Esophagus muscularis mucosa (tissue), 4 donors: ENCODE results near the gene TRIM23. TPM values are rescaled to one million over a fixed set of nuclear protein-coding genes. Genes with fewer than 3 reads are reported as not detected.

ENCODE experiments used
- DNase-seq: peaks from one replicate; pipeline ENCODE4 v3.0.0-alpha.2; 2017; ENCODE audit errors: extremely low spot score
- H3K27ac ChIP-seq, 4 donors: fragments of 200-600 bp; sonication (generic); replicated peaks in 1 of 4; 1 replicate in 3 of 4; 2 replicates in 1 of 4; pipeline ENCODE4 v1.5.1; 2016 to 2019; ENCODE audit warnings: mild to moderate bottlenecking in 1 of 4
- H3K27me3 ChIP-seq, 4 donors: fragments of 200-600 bp; sonication (generic); one replicate each; pipeline versions ENCODE4 v1.5.1 to v1.6.0; 2016 to 2019
- H3K36me3 ChIP-seq, 4 donors: fragments of 200-600 bp; sonication (generic); one replicate each; pipeline ENCODE4 v1.5.1; 2016 to 2019
- H3K4me1 ChIP-seq, 4 donors: fragments of 200-600 bp; sonication (generic); one replicate each; pipeline ENCODE4 v1.5.1; 2016 to 2019
- H3K4me3 ChIP-seq, 4 donors: fragments of 200-600 bp; sonication (generic); 1 replicate in 2 of 4; 2 replicates in 2 of 4; pipeline ENCODE4 v1.5.1; 2016 to 2019; ENCODE audit warnings: mild to moderate bottlenecking in 4 of 4, moderate library complexity in 1 of 4
- H3K9me3 ChIP-seq, 4 donors: fragments of 200-600 bp; sonication (generic); 1 replicate in 3 of 4; 2 replicates in 1 of 4; pipeline ENCODE4 v1.5.1; 2016 to 2019
- EP300 ChIP-seq: sonication (generic); formaldehyde crosslinking; IDR thresholded peaks from one replicate; pipeline ENCODE4 v1.6.1; 2017; ENCODE audit warnings: antibody characterized with exemption
- POLR2A ChIP-seq: fragments of 450-650 bp; IDR thresholded peaks from one replicate; pipeline ENCODE4 v1.6.1; 2017; ENCODE audit warnings: antibody characterized with exemption, moderate library complexity, mild to moderate bottlenecking, low read depth
- POLR2AphosphoS5 ChIP-seq, 2 donors: sonication (generic); formaldehyde crosslinking; IDR thresholded peaks; one replicate each; pipeline ENCODE4 v1.6.1; 2017; ENCODE audit warnings: antibody characterized with exemption in 2 of 2
- WGBS: methylation state at CpG from one replicate; pipeline ENCODE4 v1.1.5; 2018; 5-methylcytosine and 5-hydroxymethylcytosine counted together
- intact Hi-C: fragments of 100-400 bp; cut with DNase I; formaldehyde crosslinking; loops from one replicate; pipeline ENCODE4 v1.15.1; 2023
- total RNA-seq, 4 donors: library from RNA; depleted of rRNA; stranded (reverse); fragments of >200 nt; gene quantifications; one replicate each; pipeline versions ENCODE4 v1.1.0 to v1.2.1, GENCODE V29; 2016
- TF ChIP-seq, protein P1 (sequence below), 3 experiments: fragments of 200-600 bp in 2 of 3; fragments of 450-650 bp in 1 of 3; sonication (generic) in 2 of 3; IDR thresholded peaks; one replicate each; pipeline ENCODE4 v1.5.1; 2017 to 2019; ENCODE audit warnings: antibody characterized with exemption in 3 of 3, mild to moderate bottlenecking in 2 of 3, moderate library complexity in 1 of 3

The TRIM23 gene
- total RNA-seq, 4 donors from 2014 or later = 16.2 to 29.5 (median 17.6) TPM

DNA sequence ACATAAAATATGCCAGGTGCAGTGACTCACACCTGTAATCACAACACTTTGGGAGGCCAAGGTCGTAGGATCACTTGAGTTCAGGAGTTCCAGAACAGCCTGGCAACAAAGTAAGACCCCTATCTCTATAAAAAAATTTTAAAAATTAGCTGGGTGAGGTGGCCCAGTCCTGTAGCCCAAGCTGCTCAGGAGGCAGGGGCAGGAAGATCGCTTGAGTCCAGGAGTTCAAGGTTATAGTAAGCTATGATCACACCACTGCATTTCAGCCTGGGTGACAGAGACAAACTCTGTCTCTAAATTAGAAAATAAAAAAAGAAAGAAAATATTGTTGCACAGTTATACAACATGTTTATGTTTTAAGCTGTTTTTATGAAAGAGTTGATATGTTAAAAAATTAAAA lies 68.0 kb downstream of the TRIM23 start:
- TF ChIP-seq POLR2A (no peak), POLR2AphosphoS5 (IDR thresholded peaks at IDR 0.05) (no peak), EP300 (no peak)
- TF ChIP-seq, protein P1, sequence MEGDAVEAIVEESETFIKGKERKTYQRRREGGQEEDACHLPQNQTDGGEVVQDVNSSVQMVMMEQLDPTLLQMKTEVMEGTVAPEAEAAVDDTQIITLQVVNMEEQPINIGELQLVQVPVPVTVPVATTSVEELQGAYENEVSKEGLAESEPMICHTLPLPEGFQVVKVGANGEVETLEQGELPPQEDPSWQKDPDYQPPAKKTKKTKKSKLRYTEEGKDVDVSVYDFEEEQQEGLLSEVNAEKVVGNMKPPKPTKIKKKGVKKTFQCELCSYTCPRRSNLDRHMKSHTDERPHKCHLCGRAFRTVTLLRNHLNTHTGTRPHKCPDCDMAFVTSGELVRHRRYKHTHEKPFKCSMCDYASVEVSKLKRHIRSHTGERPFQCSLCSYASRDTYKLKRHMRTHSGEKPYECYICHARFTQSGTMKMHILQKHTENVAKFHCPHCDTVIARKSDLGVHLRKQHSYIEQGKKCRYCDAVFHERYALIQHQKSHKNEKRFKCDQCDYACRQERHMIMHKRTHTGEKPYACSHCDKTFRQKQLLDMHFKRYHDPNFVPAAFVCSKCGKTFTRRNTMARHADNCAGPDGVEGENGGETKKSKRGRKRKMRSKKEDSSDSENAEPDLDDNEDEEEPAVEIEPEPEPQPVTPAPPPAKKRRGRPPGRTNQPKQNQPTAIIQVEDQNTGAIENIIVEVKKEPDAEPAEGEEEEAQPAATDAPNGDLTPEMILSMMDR (IDR thresholded peaks at IDR 0.05) = no peak
- Histone ChIP-seq H3K27ac (no peak overlapping the region), H3K4me1 (no peaks in the 10 kb centered on the region), H3K36me3 (no peaks in the 10 kb centered on the region), H3K4me3 (no peak overlapping the region), H3K27me3 (no peaks in the 10 kb centered on the region), H3K9me3 (no peaks in the 10 kb centered on the region)
- WGBS = 96% methylated on average over 2 of the region's 2 CpGs
- intact Hi-C loops = no loop called here
- no peak for DNase-seq

DNA sequence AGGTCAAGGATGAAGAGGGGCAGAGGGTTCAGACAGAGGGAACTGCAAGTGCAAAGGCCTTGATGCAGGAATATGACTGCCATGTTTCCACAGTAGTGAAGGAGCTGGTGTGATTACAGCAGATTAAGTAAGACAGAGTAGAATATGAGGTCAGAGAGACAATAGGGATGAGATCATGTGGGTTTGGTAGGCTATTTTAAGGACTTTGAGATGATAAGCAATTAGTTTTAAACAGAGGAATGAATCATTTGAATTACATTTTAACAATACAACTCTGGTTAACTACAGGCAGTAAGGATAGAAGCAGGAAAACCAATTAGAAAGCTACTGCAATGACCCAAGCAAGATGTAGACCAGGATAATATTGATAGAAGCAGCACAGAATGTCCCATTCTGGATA lies 68.8 kb downstream of the TRIM23 start:
- no peaks in the 10 kb centered on the region for H3K36me3 ChIP-seq
- TF ChIP-seq POLR2AphosphoS5 (IDR thresholded peaks at IDR 0.05) (no peak), EP300 (no peak), POLR2A (no peak)
- TF ChIP-seq, protein P1 (IDR thresholded peaks at IDR 0.05) = no peak
- intact Hi-C loops = no loop called here
- no peak overlapping the region for H3K4me3 ChIP-seq
- H3K27ac ChIP-seq = no peak overlapping the region
- no peaks in the 10 kb centered on the region for H3K27me3 ChIP-seq
- DNase-seq = no peak
- no peaks in the 10 kb centered on the region for H3K9me3 ChIP-seq
- H3K4me1 ChIP-seq = no peaks in the 10 kb centered on the region

DNA sequence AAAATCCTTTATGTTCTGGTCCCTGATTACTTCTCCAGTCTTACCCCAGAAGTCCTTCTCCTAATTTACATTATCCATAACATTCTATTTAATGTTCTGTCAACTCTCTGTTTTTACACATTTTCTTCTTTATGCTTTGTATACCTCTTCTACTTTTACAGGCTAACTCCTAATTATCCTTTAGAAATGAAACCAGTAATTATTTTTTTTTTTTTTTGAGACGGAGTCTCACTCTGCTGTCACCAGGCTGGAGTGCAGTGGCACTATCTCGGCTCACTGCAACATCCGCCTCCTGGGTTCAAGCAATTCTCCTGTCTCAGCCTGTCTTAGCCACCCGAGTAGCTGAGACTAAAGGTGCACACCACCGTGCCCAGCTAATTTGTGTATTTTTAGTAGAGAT lies 70.2 kb downstream of the TRIM23 start:
- H3K9me3 ChIP-seq = no peaks in the 10 kb centered on the region
- H3K27ac ChIP-seq = no peak overlapping the region
- H3K36me3 ChIP-seq = no peaks in the 10 kb centered on the region
- H3K27me3 ChIP-seq = no peaks in the 10 kb centered on the region
- no peak overlapping the region for H3K4me3 ChIP-seq
- DNase-seq = no peak
- intact Hi-C loops = no loop called here
- no peaks in the 10 kb centered on the region for H3K4me1 ChIP-seq
- WGBS = 86% methylated on average over 5 of the region's 5 CpGs
- TF ChIP-seq POLR2AphosphoS5 (IDR thresholded peaks at IDR 0.05) = no peak

DNA sequence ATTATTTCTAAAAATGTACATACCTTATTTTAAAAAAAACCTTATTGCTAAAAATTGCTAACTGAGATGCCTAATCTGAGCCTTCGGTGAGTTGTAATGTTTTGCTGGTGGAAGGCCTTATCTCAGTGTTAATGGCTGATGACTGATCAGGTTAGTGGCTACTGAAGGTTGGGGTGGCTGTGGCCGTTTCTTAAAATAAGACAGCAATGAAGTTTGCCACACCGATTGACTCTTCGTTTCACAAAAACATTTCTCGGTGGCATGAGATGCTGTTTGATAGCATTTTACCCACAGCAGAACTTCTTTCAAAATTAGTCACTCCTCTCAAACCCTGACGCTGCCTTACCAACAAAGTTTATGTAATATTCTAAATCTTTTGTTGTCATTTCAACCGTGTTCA lies 75.9 kb downstream of the TRIM23 start:
- Histone ChIP-seq H3K27me3 (no peaks in the 10 kb centered on the region), H3K4me1 (no peaks in the 10 kb centered on the region), H3K27ac (no peak overlapping the region), H3K9me3 (no peaks in the 10 kb centered on the region), H3K4me3 (no peak overlapping the region), H3K36me3 (no peaks in the 10 kb centered on the region)
- TF ChIP-seq POLR2AphosphoS5 (IDR thresholded peaks at IDR 0.05) (no peak), POLR2A (no peak), EP300 (no peak)
- TF ChIP-seq, protein P1 (IDR thresholded peaks at IDR 0.05) = no peak
- 93% methylated on average over 7 of the region's 7 CpGs for WGBS
- DNase-seq = no peak
- intact Hi-C loops = no loop called here

- intact Hi-C loops = no loop called here
- TF ChIP-seq, protein P1 (IDR thresholded peaks at IDR 0.05) = no peak
- TF ChIP-seq POLR2AphosphoS5 (IDR thresholded peaks at IDR 0.05) (no peak), EP300 (no peak), POLR2A (no peak)
Measured at GRCh38 chr5:65546141-65546540, 78.0 kb downstream of the TRIM23 start.

More at GRCh38 chr5:65546141-65546540, 78.0 kb downstream of the TRIM23 start:
- H3K9me3 ChIP-seq = no peaks in the 10 kb centered on the region
- no peaks in the 10 kb centered on the region for H3K27me3 ChIP-seq
- H3K4me1 ChIP-seq = no peaks in the 10 kb centered on the region
- no peak for DNase-seq
- H3K36me3 ChIP-seq = no peaks in the 10 kb centered on the region
- WGBS = 92% methylated on average over 5 of the region's 5 CpGs
- no peak overlapping the region for H3K4me3 ChIP-seq
- no peak overlapping the region for H3K27ac ChIP-seq
